ENCODE data around the gene LRP6. TPM values are rescaled to one million over a fixed set of nuclear protein-coding genes. Genes with fewer than 3 reads are reported as not detected.

Gene LRP6
- total and polyA plus RNA-seq, 2 of the 13 experiments (the other 11 are each of a cell fraction or from before 2014, with no cell fraction given): 33.8 to 42.0 TPM

DNA sequence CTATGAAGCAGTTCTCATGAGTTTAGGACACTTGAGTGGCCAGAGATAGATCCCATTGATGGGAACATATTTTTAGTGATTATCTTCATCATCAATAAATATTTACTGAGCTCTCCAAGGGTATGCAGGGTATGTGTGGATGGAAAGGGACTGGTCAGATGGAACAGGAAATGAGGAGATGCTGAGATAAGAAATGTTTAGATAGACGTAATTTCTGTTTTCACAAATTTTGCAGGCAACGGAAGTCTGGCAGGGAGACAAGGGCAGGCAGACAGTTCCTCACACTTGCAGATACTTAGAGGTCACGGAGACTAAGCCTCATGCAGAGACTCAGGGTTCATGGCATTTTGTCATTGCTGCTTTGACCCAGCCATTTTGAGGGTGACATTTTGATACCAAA, 171.8 kb downstream of the LRP6 start (continued):
- TF ChIP-seq HCFC1 (IDR thresholded peaks at IDR 0.05; ENCODE audit: low read depth, low read length) (no peak), FOXP1 (IDR thresholded peaks at IDR 0.05) (no peak), FOXP1 (CRISPR knock-in tag; IDR thresholded peaks at IDR 0.05) (0 out of 2 replicates have a peak, but pooled peaks have one; percentile 23), ZEB1 (IDR thresholded peaks at IDR 0.05; ENCODE audit: insufficient replicate concordance, low read depth) (no peak), ASH2L (IDR thresholded peaks at IDR 0.05; ENCODE audit: insufficient read length, low read depth, low read length) (no peak), HNRNPK (IDR thresholded peaks at IDR 0.05; ENCODE audit: low read depth, low read length, poor library complexity, severe bottlenecking) (peak; percentile 25), RBAK (CRISPR knock-in tag; IDR thresholded peaks at IDR 0.05) (no peak), KDM5B (CRISPR knock-in tag; IDR thresholded peaks at IDR 0.05; ENCODE audit: borderline replicate concordance) (no peak), KLF13 (CRISPR knock-in tag; IDR thresholded peaks at IDR 0.05) (no peak)
- TF ChIP-seq, protein P1, sequence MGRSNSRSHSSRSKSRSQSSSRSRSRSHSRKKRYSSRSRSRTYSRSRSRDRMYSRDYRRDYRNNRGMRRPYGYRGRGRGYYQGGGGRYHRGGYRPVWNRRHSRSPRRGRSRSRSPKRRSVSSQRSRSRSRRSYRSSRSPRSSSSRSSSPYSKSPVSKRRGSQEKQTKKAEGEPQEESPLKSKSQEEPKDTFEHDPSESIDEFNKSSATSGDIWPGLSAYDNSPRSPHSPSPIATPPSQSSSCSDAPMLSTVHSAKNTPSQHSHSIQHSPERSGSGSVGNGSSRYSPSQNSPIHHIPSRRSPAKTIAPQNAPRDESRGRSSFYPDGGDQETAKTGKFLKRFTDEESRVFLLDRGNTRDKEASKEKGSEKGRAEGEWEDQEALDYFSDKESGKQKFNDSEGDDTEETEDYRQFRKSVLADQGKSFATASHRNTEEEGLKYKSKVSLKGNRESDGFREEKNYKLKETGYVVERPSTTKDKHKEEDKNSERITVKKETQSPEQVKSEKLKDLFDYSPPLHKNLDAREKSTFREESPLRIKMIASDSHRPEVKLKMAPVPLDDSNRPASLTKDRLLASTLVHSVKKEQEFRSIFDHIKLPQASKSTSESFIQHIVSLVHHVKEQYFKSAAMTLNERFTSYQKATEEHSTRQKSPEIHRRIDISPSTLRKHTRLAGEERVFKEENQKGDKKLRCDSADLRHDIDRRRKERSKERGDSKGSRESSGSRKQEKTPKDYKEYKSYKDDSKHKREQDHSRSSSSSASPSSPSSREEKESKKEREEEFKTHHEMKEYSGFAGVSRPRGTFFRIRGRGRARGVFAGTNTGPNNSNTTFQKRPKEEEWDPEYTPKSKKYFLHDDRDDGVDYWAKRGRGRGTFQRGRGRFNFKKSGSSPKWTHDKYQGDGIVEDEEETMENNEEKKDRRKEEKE (IDR thresholded peaks at IDR 0.05): no peak
- TF ChIP-seq, protein P2, sequence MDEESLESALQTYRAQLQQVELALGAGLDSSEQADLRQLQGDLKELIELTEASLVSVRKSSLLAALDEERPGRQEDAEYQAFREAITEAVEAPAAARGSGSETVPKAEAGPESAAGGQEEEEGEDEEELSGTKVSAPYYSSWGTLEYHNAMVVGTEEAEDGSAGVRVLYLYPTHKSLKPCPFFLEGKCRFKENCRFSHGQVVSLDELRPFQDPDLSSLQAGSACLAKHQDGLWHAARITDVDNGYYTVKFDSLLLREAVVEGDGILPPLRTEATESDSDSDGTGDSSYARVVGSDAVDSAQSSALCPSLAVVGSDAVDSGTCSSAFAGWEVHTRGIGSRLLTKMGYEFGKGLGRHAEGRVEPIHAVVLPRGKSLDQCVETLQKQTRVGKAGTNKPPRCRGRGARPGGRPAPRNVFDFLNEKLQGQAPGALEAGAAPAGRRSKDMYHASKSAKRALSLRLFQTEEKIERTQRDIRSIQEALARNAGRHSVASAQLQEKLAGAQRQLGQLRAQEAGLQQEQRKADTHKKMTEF (CRISPR knock-in tag; IDR thresholded peaks at IDR 0.05): peak; percentile 40; the same call in 1 of the 2 replicates
- TF ChIP-seq, protein P3, sequence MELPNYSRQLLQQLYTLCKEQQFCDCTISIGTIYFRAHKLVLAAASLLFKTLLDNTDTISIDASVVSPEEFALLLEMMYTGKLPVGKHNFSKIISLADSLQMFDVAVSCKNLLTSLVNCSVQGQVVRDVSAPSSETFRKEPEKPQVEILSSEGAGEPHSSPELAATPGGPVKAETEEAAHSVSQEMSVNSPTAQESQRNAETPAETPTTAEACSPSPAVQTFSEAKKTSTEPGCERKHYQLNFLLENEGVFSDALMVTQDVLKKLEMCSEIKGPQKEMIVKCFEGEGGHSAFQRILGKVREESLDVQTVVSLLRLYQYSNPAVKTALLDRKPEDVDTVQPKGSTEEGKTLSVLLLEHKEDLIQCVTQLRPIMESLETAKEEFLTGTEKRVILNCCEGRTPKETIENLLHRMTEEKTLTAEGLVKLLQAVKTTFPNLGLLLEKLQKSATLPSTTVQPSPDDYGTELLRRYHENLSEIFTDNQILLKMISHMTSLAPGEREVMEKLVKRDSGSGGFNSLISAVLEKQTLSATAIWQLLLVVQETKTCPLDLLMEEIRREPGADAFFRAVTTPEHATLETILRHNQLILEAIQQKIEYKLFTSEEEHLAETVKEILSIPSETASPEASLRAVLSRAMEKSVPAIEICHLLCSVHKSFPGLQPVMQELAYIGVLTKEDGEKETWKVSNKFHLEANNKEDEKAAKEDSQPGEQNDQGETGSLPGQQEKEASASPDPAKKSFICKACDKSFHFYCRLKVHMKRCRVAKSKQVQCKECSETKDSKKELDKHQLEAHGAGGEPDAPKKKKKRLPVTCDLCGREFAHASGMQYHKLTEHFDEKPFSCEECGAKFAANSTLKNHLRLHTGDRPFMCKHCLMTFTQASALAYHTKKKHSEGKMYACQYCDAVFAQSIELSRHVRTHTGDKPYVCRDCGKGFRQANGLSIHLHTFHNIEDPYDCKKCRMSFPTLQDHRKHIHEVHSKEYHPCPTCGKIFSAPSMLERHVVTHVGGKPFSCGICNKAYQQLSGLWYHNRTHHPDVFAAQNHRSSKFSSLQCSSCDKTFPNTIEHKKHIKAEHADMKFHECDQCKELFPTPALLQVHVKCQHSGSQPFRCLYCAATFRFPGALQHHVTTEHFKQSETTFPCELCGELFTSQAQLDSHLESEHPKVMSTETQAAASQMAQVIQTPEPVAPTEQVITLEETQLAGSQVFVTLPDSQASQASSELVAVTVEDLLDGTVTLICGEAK (IDR thresholded peaks at IDR 0.05): no peak
- TF ChIP-seq, protein P3 (CRISPR knock-in tag; IDR thresholded peaks at IDR 0.05): no peak
- TF ChIP-seq, protein P4, sequence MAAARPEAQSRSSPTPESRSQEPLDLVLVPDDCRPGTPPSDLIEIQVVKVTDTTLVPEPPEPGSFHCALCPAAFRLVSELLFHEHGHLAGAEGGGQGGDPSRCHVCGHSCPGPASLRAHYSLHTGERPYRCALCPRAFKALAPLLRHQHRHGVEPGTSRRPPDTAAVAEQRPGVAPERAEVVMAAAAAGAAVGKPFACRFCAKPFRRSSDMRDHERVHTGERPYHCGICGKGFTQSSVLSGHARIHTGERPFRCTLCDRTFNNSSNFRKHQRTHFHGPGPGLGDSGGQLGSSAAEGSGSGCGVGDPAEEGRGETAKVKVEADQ (CRISPR knock-in tag; IDR thresholded peaks at IDR 0.05; ENCODE audit: borderline replicate concordance): no peak

Measured in HepG2 (cell line).